Kidney epithelial cell (primary cell): ENCODE measurements around the gene TMEM150B. TPM values are rescaled to one million over a fixed set of nuclear protein-coding genes. Genes with fewer than 3 reads are reported as not detected.

Experiments
- DNase-seq: peaks from one replicate; pipeline ENCODE4 v3.0.0-alpha.2; 2010; ENCODE audit warnings: low read depth
- H3K27me3 ChIP-seq: 2 replicates; pipeline ENCODE4 v1.6.0; 2011; ENCODE audit warnings: low read length; ENCODE audit not compliant: control insufficient read depth, insufficient read depth
- H3K36me3 ChIP-seq: 2 replicates; pipeline ENCODE4 v1.5.1; 2011; ENCODE audit warnings: low read length; ENCODE audit not compliant: control insufficient read depth, insufficient read depth
- H3K4me3 ChIP-seq: 2 replicates; pipeline ENCODE4 v1.5.1; 2011; ENCODE audit warnings: low read depth, mild to moderate bottlenecking, control low read depth, low read length
- CTCF ChIP-seq: IDR thresholded peaks from 2 replicates; pipeline ENCODE4 v1.5.1; 2011; ENCODE audit warnings: mild to moderate bottlenecking, moderate library complexity, low read length, control low read depth, inconsistent platforms; ENCODE audit not compliant: insufficient read depth, poor library complexity, severe bottlenecking
- total RNA-seq: library from RNA; depleted of rRNA; stranded (reverse); fragments of >200 nt; gene quantifications from 2 replicates; pipeline ENCODE4 v1.2.3, GENCODE V29; 2015

Gene TMEM150B
- total RNA-seq, 1 donor from 2014 or later, result not detected

GRCh38 chr19:55277494-55277893 is 47.6 kb downstream of the TMEM150B start:
- TF ChIP-seq CTCF, result no peak
- no peak for DNase-seq
- peaks cover 2% of the 10 kb centered on the region for H3K36me3 ChIP-seq

DNA sequence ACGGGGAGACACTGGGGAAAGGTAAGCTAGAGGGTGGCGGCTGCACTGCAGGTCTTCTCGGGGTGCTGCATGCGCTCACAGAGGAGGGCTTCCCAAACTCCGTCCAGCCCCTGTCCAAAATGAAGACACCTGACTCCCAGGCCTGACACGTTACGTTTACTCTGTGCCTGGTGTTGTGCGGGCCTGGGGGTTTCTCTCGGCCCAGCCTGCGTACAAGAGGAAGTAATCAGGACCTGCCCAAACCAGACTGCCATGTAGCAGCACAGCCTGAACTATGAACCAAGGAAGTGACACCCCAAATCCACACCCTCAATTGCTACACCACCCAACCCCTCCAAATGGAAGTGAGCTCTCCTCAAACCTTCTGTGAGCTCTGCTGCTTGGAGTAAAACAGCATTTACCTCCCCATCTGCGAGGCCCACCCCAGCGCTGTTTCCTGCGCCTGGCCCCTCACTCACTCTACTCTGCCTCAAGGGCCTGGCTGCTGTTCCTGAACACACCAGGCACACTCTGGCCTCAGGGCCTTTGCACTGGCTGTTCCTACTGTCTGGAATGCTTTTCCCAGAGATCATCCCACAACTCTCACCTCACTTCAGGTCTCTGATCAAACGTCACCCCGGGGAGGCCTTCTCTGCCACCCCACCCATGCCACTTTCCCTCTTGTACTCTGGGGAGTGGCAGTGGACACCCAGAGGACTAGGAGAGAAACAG is 48.3 kb downstream of the TMEM150B start:
- no peaks in the 10 kb centered on the region for H3K27me3 ChIP-seq
- no peak overlapping the region for H3K4me3 ChIP-seq
- peaks cover 2% of the 10 kb centered on the region for H3K36me3 ChIP-seq
- TF ChIP-seq CTCF, result no peak
- no peak for DNase-seq

More at GRCh38 chr19:55277494-55277893, 47.6 kb downstream of the TMEM150B start:
- no peaks in the 10 kb centered on the region for H3K27me3 ChIP-seq
- no peak overlapping the region for H3K4me3 ChIP-seq

DNA sequence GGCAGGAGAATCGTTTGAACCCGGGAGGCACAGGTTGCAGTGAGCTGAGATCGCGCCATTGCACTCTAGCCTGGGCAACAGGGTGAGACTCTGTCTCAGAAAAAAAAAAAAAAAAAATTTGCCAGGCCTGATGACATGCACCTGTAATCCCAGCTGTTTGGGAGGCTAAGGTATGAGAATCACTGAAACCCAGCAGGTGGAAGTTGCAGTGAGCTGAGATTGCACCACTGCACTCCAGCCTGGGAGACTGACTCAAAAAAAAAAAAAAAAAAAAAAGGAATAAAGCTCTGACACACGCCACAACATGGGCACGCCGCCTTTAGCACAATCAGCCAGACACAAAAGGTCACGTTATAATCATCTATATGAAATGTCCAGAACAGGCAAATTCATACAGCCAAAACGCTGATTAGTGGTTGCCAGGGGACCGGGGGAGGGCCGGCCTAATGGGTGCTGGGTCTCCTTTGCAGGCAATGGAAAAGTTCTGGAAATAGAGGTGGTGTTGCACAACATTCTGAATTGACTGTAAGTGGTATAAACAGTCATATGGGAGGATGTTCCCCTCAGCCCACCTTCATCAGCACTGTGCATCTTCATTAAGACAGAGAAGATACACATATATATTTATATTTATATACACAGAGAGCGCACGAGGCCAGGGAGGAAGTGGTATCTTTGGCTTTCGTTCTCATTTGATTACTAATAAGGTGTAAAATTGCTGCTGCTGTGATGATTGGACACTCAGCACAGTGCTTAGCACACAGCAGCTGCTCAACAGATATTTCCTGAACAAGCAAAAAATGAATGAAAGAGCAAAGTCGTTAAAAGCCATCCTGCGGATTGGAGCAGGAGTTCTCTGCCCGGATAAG is 49.1 kb downstream of the TMEM150B start:
- Histone ChIP-seq H3K4me3 (no peak overlapping the region), H3K27me3 (no peaks in the 10 kb centered on the region), H3K36me3 (peaks cover 2% of the 10 kb centered on the region)
- TF ChIP-seq CTCF, result no peak
- no peak for DNase-seq

DNA sequence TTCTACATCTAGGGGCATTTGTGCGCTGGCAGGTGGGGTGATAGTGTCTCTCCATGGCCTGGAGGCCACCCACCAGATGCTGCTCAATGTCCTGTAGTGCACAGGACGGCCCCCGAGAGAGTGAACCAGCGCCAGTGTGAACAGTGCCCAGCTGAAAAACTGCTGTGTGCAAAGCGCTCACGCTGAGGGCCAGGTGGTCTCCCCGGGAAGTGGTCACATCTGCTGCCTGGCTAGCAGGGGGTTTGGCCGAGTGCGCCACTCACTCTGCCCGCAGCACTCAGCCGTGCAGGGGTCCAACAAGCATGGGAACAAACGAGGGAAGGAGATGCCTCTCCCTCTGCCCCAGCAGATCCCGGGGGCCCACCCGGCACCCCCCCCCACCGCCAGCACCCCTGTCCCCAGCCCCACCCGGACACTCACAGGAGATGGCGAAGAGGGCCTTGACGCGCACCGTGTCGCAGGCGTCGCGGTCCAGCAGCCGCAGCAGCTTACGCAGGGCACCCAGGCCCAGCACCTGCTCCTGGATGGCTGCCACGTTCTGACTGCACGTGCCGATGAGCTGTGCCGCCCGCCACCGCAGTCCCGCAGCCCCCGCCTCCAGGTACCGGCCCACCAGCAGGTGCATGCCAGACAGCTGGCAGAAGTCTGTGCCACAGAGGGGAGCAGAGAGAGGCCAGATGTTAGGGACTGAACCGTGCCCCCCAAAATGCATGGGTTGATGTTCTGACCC is 51.0 kb downstream of the TMEM150B start:
- H3K4me3 ChIP-seq, result no peak overlapping the region
- no peak for TF ChIP-seq CTCF
- DNase-seq, result no peak
- H3K27me3 ChIP-seq, result no peaks in the 10 kb centered on the region
- H3K36me3 ChIP-seq, result peaks cover 2% of the 10 kb centered on the region

DNA sequence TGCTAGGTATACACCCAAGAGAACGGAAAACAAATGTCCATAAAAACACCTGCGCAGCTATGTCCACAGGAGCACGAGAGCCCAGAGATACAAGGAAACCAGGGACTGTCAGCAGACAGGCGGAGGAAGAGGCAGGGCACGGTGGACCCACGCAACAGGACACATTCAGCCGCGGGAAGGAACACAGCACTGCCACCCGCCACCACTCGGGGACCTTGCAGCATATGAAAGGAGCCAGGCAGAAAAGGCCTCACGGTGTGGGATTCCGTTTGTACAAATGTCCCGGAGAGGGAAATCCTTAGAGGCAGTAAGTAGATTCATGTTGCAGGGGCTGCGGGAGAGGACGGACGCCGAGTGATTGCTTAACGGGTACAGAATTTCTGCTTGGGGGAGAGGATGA is 53.0 kb downstream of the TMEM150B start:
- no peak for TF ChIP-seq CTCF
- no peak for DNase-seq
- no peak overlapping the region for H3K4me3 ChIP-seq
- H3K27me3 ChIP-seq, result no peaks in the 10 kb centered on the region
- peaks cover 2% of the 10 kb centered on the region for H3K36me3 ChIP-seq
